HepG2 (cell line): ENCODE results near the gene INTS4. TPM values are rescaled to one million over a fixed set of nuclear protein-coding genes. Genes with fewer than 3 reads are reported as not detected.
A peak's percentile ranks its signal among the peaks of the same experiment; 100 is the strongest.

Experiments used
- ARNT ChIP-seq: fragments of 450-650 bp; IDR thresholded peaks from 2 replicates; pipeline ENCODE4 v1.6.1; 2017
- ATAD3A ChIP-seq: sonication (generic); formaldehyde crosslinking; IDR thresholded peaks from 2 replicates; pipeline ENCODE4 v1.4.0; 2020; ENCODE audit warnings: missing genetic modification reagents
- ATF6 ChIP-seq: sonication (generic); formaldehyde crosslinking; conservative IDR thresholded peaks from 2 replicates; pipeline ENCODE4 v1.4.0; 2020; ENCODE audit warnings: missing genetic modification reagents
- CC2D1A ChIP-seq: sonication (generic); formaldehyde crosslinking; IDR thresholded peaks from 2 replicates; pipeline ENCODE4 v1.8.1; 2023; ENCODE audit warnings: mild to moderate bottlenecking, missing genetic modification reagents
- ETV5 ChIP-seq: IDR thresholded peaks from 2 replicates; pipeline ENCODE4 v1.6.1; 2018; ENCODE audit warnings: missing biosample characterization, missing genetic modification reagents, inconsistent platforms, borderline replicate concordance
- FOXA3 ChIP-seq: IDR thresholded peaks from 2 replicates; pipeline ENCODE4 v1.6.1; 2016; ENCODE audit warnings: missing genetic modification reagents, missing compliant biosample characterization
- HOXA7 ChIP-seq: sonication (generic); formaldehyde crosslinking; IDR thresholded peaks from 2 replicates; pipeline ENCODE4 v1.8.1; 2022; ENCODE audit warnings: mild to moderate bottlenecking, missing genetic modification reagents, moderate library complexity
- KAT2B ChIP-seq: fragments of 150-350 bp; IDR thresholded peaks from 2 replicates; pipeline ENCODE4 v1.6.1; 2014; ENCODE audit warnings: low read depth, low read length, borderline replicate concordance
- NR2F1 ChIP-seq, 2 experiments: fragments of 450-650 bp in 1 of 2; formaldehyde crosslinking in 1 of 2; IDR thresholded peaks; 2 replicates each; pipeline versions ENCODE4 v1.5.0 to v1.6.1; 2016 to 2020; ENCODE audit warnings: mild to moderate bottlenecking in 1 of 2, missing compliant biosample characterization in 1 of 2, missing genetic modification reagents in 1 of 2, moderate library complexity in 1 of 2
- PTBP1 ChIP-seq: fragments of 200-400 bp; formaldehyde crosslinking; IDR thresholded peaks from 2 replicates; pipeline ENCODE4 v1.6.1; 2018; ENCODE audit warnings: low read length, low read depth; ENCODE audit not compliant: poor library complexity, severe bottlenecking
- SETDB1 ChIP-seq: sonication (generic); formaldehyde crosslinking; IDR thresholded peaks from 2 replicates; pipeline ENCODE4 v1.5.1; 2020; ENCODE audit warnings: missing genetic modification reagents, mild to moderate bottlenecking, borderline replicate concordance
- SSRP1 ChIP-seq: IDR thresholded peaks from 2 replicates; pipeline ENCODE4 v1.6.1; 2016; ENCODE audit warnings: control low read depth
- TRIM24 ChIP-seq: sonication (generic); formaldehyde crosslinking; IDR thresholded peaks from 2 replicates; pipeline ENCODE4 v1.8.0; 2022; ENCODE audit warnings: mild to moderate bottlenecking, missing genetic modification reagents
- ZBTB20 ChIP-seq: sonication (generic); formaldehyde crosslinking; IDR thresholded peaks from 2 replicates; pipeline ENCODE4 v1.8.1; 2023; ENCODE audit warnings: missing genetic modification reagents, low read depth, mild to moderate bottlenecking, borderline replicate concordance
- ZMAT5 ChIP-seq: sonication (generic); formaldehyde crosslinking; IDR thresholded peaks from 2 replicates; pipeline ENCODE4 v1.5.0; 2020; ENCODE audit warnings: mild to moderate bottlenecking, low read depth, missing genetic modification reagents, borderline replicate concordance
- ZNF101 ChIP-seq: sonication (generic); formaldehyde crosslinking; IDR thresholded peaks from 2 replicates; pipeline ENCODE4 v1.4.0; 2020; ENCODE audit warnings: mild to moderate bottlenecking, low read depth, missing genetic modification reagents, borderline replicate concordance
- ZNF136 ChIP-seq: sonication (generic); formaldehyde crosslinking; IDR thresholded peaks from 2 replicates; pipeline ENCODE4 v1.8.1; 2022; ENCODE audit warnings: low read depth, mild to moderate bottlenecking, moderate library complexity, missing genetic modification reagents
- ZNF3 ChIP-seq: IDR thresholded peaks from 2 replicates; pipeline ENCODE4 v1.7.0; 2017; ENCODE audit warnings: inconsistent platforms
- ZNF501 ChIP-seq: sonication (generic); formaldehyde crosslinking; IDR thresholded peaks from 2 replicates; pipeline ENCODE4 v1.5.1; 2020; ENCODE audit warnings: mild to moderate bottlenecking, moderate library complexity, missing genetic modification reagents
- ZSCAN20 ChIP-seq: sonication (generic); formaldehyde crosslinking; IDR thresholded peaks from 2 replicates; pipeline ENCODE4 v1.4.0; 2020; ENCODE audit warnings: missing genetic modification reagents, mild to moderate bottlenecking, borderline replicate concordance
- polyA plus RNA-seq, 8 experiments: library from polyadenylated mRNA; depleted of rRNA in 3 of 8; stranded (reverse) in 7 of 8; unstranded in 1 of 8; fragments of >200 nt; fragmentation: Illumina TruSeq in 4 of 8; extraction: Trizol in 4 of 8; gene quantifications; 2 replicates each; pipeline versions ENCODE4 v1.2.1 to v1.2.3, GENCODE V29; 2011 to 2016; ENCODE audit warnings: low read depth in 4 of 8, missing spikeins in 1 of 8, mixed read lengths in 1 of 8; ENCODE audit not compliant: insufficient read depth in 1 of 8
- total RNA-seq, 5 experiments: library from RNA; depleted of rRNA; stranded (reverse); fragments of >200 nt; fragmentation: Illumina TruSeq; extraction: Trizol; gene quantifications; 2 replicates each; pipeline ENCODE4 v1.2.3, GENCODE V29; 2016; ENCODE audit warnings: low read depth in 1 of 5
- TF ChIP-seq, protein P1 (sequence below): sonication (generic); formaldehyde crosslinking; IDR thresholded peaks from 2 replicates; pipeline ENCODE4 v1.4.0; 2020; ENCODE audit warnings: mild to moderate bottlenecking, missing genetic modification reagents
- TF ChIP-seq, protein P2 (sequence below): IDR thresholded peaks from 2 replicates; pipeline ENCODE4 v1.6.1; 2016; ENCODE audit warnings: low read depth, borderline replicate concordance

Gene INTS4
- total and polyA plus RNA-seq, 2 of the 13 experiments (the other 11 are each of a cell fraction or from before 2014, with no cell fraction given) = 37.3 to 44.8 TPM

- TF ChIP-seq ATF6 (CRISPR knock-in tag) = 0 out of 2 replicates have a peak, but pooled peaks have one; percentile 33
- no peak for TF ChIP-seq HOXA7
- no peak for TF ChIP-seq ZNF3 (CRISPR knock-in tag)
- peak; percentile 92; the same call in 1 of the 2 replicates for TF ChIP-seq ETV5 (CRISPR knock-in tag)
- TF ChIP-seq, protein P1, sequence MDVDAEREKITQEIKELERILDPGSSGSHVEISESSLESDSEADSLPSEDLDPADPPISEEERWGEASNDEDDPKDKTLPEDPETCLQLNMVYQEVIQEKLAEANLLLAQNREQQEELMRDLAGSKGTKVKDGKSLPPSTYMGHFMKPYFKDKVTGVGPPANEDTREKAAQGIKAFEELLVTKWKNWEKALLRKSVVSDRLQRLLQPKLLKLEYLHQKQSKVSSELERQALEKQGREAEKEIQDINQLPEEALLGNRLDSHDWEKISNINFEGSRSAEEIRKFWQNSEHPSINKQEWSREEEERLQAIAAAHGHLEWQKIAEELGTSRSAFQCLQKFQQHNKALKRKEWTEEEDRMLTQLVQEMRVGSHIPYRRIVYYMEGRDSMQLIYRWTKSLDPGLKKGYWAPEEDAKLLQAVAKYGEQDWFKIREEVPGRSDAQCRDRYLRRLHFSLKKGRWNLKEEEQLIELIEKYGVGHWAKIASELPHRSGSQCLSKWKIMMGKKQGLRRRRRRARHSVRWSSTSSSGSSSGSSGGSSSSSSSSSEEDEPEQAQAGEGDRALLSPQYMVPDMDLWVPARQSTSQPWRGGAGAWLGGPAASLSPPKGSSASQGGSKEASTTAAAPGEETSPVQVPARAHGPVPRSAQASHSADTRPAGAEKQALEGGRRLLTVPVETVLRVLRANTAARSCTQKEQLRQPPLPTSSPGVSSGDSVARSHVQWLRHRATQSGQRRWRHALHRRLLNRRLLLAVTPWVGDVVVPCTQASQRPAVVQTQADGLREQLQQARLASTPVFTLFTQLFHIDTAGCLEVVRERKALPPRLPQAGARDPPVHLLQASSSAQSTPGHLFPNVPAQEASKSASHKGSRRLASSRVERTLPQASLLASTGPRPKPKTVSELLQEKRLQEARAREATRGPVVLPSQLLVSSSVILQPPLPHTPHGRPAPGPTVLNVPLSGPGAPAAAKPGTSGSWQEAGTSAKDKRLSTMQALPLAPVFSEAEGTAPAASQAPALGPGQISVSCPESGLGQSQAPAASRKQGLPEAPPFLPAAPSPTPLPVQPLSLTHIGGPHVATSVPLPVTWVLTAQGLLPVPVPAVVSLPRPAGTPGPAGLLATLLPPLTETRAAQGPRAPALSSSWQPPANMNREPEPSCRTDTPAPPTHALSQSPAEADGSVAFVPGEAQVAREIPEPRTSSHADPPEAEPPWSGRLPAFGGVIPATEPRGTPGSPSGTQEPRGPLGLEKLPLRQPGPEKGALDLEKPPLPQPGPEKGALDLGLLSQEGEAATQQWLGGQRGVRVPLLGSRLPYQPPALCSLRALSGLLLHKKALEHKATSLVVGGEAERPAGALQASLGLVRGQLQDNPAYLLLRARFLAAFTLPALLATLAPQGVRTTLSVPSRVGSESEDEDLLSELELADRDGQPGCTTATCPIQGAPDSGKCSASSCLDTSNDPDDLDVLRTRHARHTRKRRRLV (CRISPR knock-in tag) = no peak
- peak; percentile 87; the same call in 1 of the 2 replicates for TF ChIP-seq ZBTB20 (CRISPR knock-in tag)
- TF ChIP-seq SSRP1 (CRISPR knock-in tag) = no peak
- TF ChIP-seq ZMAT5 (CRISPR knock-in tag) = no peak
- TF ChIP-seq PTBP1 = no peak
- TF ChIP-seq, protein P2, sequence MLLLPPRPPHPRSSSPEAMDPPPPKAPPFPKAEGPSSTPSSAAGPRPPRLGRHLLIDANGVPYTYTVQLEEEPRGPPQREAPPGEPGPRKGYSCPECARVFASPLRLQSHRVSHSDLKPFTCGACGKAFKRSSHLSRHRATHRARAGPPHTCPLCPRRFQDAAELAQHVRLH (CRISPR knock-in tag) = peak; percentile 82; the same call in 1 of the 2 replicates
- TF ChIP-seq ZNF136 (CRISPR knock-in tag) = peak; percentile 56; the same call in 1 of the 2 replicates
- TF ChIP-seq CC2D1A (CRISPR knock-in tag) = no peak
- TF ChIP-seq ATAD3A (CRISPR knock-in tag) = no peak
- TF ChIP-seq TRIM24 (CRISPR knock-in tag) = no peak
- no peak for TF ChIP-seq ZSCAN20
- TF ChIP-seq ZNF501 = peak; percentile 76
- TF ChIP-seq ARNT = no peak
- peak; percentile 75 to 93; a peak in 3 of 4 replicates for TF ChIP-seq NR2F1 (CRISPR knock-in tag; IDR thresholded peaks at IDR 0.05)
- no peak for TF ChIP-seq SETDB1
- peak; percentile 66 for TF ChIP-seq FOXA3 (CRISPR knock-in tag)
- TF ChIP-seq ZNF101 (CRISPR knock-in tag) = no peak
- TF ChIP-seq KAT2B = no peak
Measured at GRCh38 chr11:77994434-77995362, at the start of gene INTS4 (continued).
